Common myeloid progenitor, CD34-positive (primary cell): ENCODE measurements around the gene RIN3.
A peak's percentile ranks its signal among the peaks of the same experiment; 100 is the strongest.

ENCODE experiments used
- CTCF ChIA-PET: fragments of 350-600 bp; sonication (Branson Sonifier 250); formaldehyde crosslinking; loops from one replicate; lab custom pipeline; 2021; ENCODE audit warnings: antibody characterized with exemption; lab: Charles Lee
- POLR2A ChIA-PET: fragments of 350-600 bp; sonication (Branson Sonifier 250); formaldehyde crosslinking; loops from one replicate; lab custom pipeline; 2021; ENCODE audit warnings: antibody characterized with exemption; lab: Charles Lee
- DNase-seq, 3 donors: peaks; one replicate each; pipeline versions ENCODE4 v3.0.0 to v3.0.0-alpha.2; 2013
- H3K27ac ChIP-seq, 2 experiments: 1 replicate in 1 of 2; 2 replicates in 1 of 2; pipeline ENCODE4 v1.7.0; 2013; ENCODE audit warnings: inconsistent platforms in 2 of 2, low read length in 2 of 2, mild to moderate bottlenecking in 2 of 2, low read depth in 1 of 2, moderate library complexity in 1 of 2; ENCODE audit not compliant: severe bottlenecking in 2 of 2, insufficient read depth in 1 of 2, poor library complexity in 1 of 2
- H3K27me3 ChIP-seq, 5 experiments: replicated peaks in 2 of 5; 1 replicate in 3 of 5; 2 replicates in 2 of 5; pipeline versions ENCODE4 v1.6.1 to v1.7.0; 2013; ENCODE audit warnings: low read length in 4 of 5, mild to moderate bottlenecking in 2 of 5, moderate library complexity in 2 of 5, inconsistent platforms in 1 of 5; ENCODE audit not compliant: insufficient read depth in 5 of 5, control insufficient read depth in 4 of 5
- H3K36me3 ChIP-seq, 4 experiments: 1 replicate in 2 of 4; 2 replicates in 2 of 4; pipeline versions ENCODE4 v1.6.1 to v1.7.0; 2013; ENCODE audit warnings: low read length in 3 of 4, control low read depth in 1 of 4, mild to moderate bottlenecking in 1 of 4; ENCODE audit not compliant: control insufficient read depth in 4 of 4, insufficient read depth in 4 of 4
- H3K4me1 ChIP-seq, 4 experiments: 1 replicate in 3 of 4; 2 replicates in 1 of 4; pipeline versions ENCODE4 v1.6.1 to v1.7.1; 2013; ENCODE audit warnings: low read length in 3 of 4, mild to moderate bottlenecking in 3 of 4, control low read depth in 1 of 4, inconsistent platforms in 1 of 4, moderate library complexity in 1 of 4; ENCODE audit not compliant: control insufficient read depth in 4 of 4, insufficient read depth in 4 of 4; ENCODE audit errors: control extremely low read depth in 1 of 4
- H3K4me3 ChIP-seq, 7 experiments: 1 replicate in 4 of 7; 2 replicates in 3 of 7; pipeline versions ENCODE4 v1.5.1 to v1.7.0; 2013; ENCODE audit warnings: mild to moderate bottlenecking in 7 of 7, low read length in 6 of 7, moderate library complexity in 6 of 7, inconsistent platforms in 2 of 7, low read depth in 2 of 7, control low read depth in 1 of 7; ENCODE audit not compliant: insufficient read depth in 4 of 7, control insufficient read depth in 1 of 7; ENCODE audit errors: extremely low read depth in 1 of 7
- H3K9me3 ChIP-seq, 5 experiments: 1 replicate in 4 of 5; 2 replicates in 1 of 5; pipeline versions ENCODE4 v1.6.1 to v1.7.1; 2013; ENCODE audit warnings: low read length in 4 of 5, mild to moderate bottlenecking in 2 of 5, inconsistent platforms in 1 of 5, low read depth in 1 of 5, moderate library complexity in 1 of 5; ENCODE audit not compliant: control insufficient read depth in 4 of 5, insufficient read depth in 2 of 5; ENCODE audit errors: control extremely low read depth in 1 of 5
- WGBS: methylation state at CpG from one replicate; pipeline ENCODE4 v1.1.5; 2013; ENCODE audit not compliant: insufficient coverage; 5-methylcytosine and 5-hydroxymethylcytosine counted together

Gene RIN3

GRCh38 chr14:92652413-92653151 lies 139.0 kb downstream of the RIN3 start:
- ChIA-PET POLR2A (interaction anchor here (1.2 to 2.8 kb wide), 3 partner anchors 13 to 18 kb away, joined by 5 to 27 read pairs (median 6); no protein-coding TSS in a partner anchor), CTCF (interaction anchor here (0.7 to 7.5 kb wide), 19 partner anchors 11 to 517 kb away, joined by 3 to 43 read pairs (median 5); no protein-coding TSS in a partner anchor)
- WGBS = 0% methylated on average over 25 of the region's 26 CpGs
- DNase-seq = no peak
- H3K27ac ChIP-seq = peak overlapping the region; percentile 92 to 93
- H3K27me3 ChIP-seq = no peaks in the 10 kb centered on the region
- H3K4me1 ChIP-seq = peaks cover 28 to 91% (median 86%) of the 10 kb centered on the region in 4 experiments
- no peaks in the 10 kb centered on the region for H3K9me3 ChIP-seq
- H3K4me3 ChIP-seq = peak overlapping the region; percentile 75 to 98 (median 89)
- peaks cover 3 to 33% (median 7%) of the 10 kb centered on the region in 4 experiments for H3K36me3 ChIP-seq

- H3K36me3 ChIP-seq = peaks cover 6 to 40% (median 11%) of the 10 kb centered on the region in 4 experiments
- peak overlapping the region; percentile 75 to 98 (median 89) for H3K4me3 ChIP-seq
- POLR2A ChIA-PET = interaction anchor here (1.2 to 2.8 kb wide), 3 partner anchors 12 to 17 kb away, joined by 5 to 27 read pairs (median 6); no protein-coding TSS in a partner anchor
- DNase-seq = no peak
- CTCF ChIA-PET = interaction anchor here (1.1 to 7.5 kb wide), 16 partner anchors 10 to 68 kb away, joined by 3 to 43 read pairs (median 6); no protein-coding TSS in a partner anchor
- peaks cover 31 to 91% (median 86%) of the 10 kb centered on the region in 4 experiments for H3K4me1 ChIP-seq
- H3K27me3 ChIP-seq = no peaks in the 10 kb centered on the region
- H3K27ac ChIP-seq = peak overlapping the region; percentile 92 to 93
- no peaks in the 10 kb centered on the region for H3K9me3 ChIP-seq
- WGBS = 0% methylated on average over 9 of the region's 11 CpGs
Observed at GRCh38 chr14:92653162-92653651, 139.6 kb downstream of the RIN3 start.

GRCh38 chr14:92654239-92654901 lies 140.8 kb downstream of the RIN3 start:
- H3K27me3 ChIP-seq = no peaks in the 10 kb centered on the region
- DNase-seq = no peak
- POLR2A ChIA-PET = interaction anchor here (0.6 to 0.9 kb wide), 3 partner anchors 9 to 150 kb away, joined by 4 read pairs; no protein-coding TSS in a partner anchor
- H3K4me1 ChIP-seq = peaks cover 36 to 91% (median 86%) of the 10 kb centered on the region in 4 experiments
- H3K9me3 ChIP-seq = no peaks in the 10 kb centered on the region
- 18% methylated on average over 11 of the region's 18 CpGs for WGBS
- peak overlapping the region; percentile 41 to 69 for H3K27ac ChIP-seq
- CTCF ChIA-PET = interaction anchor here (0.6 to 7.5 kb wide), 11 partner anchors 9 to 109 kb away, joined by 3 to 43 read pairs (median 5); no protein-coding TSS in a partner anchor
- H3K4me3 ChIP-seq = peak overlapping the region; percentile 32 to 96 (median 68)
- peaks cover 6 to 51% (median 19%) of the 10 kb centered on the region in 4 experiments for H3K36me3 ChIP-seq

GRCh38 chr14:92655419-92656201 lies 142.0 kb downstream of the RIN3 start:
- H3K4me3 ChIP-seq = peak overlapping the region; percentile 15 to 89 (median 57)
- peaks cover 33 to 91% (median 86%) of the 10 kb centered on the region in 4 experiments for H3K4me1 ChIP-seq
- POLR2A ChIA-PET = no interaction called here
- 11% methylated on average over 13 of the region's 13 CpGs for WGBS
- H3K27ac ChIP-seq = peak overlapping the region; percentile 61 to 77
- H3K36me3 ChIP-seq = peaks cover 9 to 59% (median 25%) of the 10 kb centered on the region in 4 experiments
- CTCF ChIA-PET = interaction anchor here (1.3 to 7.5 kb wide), 9 partner anchors 8 to 55 kb away, joined by 3 to 43 read pairs (median 5); no protein-coding TSS in a partner anchor
- peak in 1 of 3 donors; percentile 38 for DNase-seq
- H3K27me3 ChIP-seq = no peaks in the 10 kb centered on the region
- H3K9me3 ChIP-seq = no peaks in the 10 kb centered on the region

- peaks cover 13 to 64% (median 32%) of the 10 kb centered on the region in 4 experiments for H3K36me3 ChIP-seq
- H3K27me3 ChIP-seq = no peaks in the 10 kb centered on the region
- CTCF ChIA-PET = interaction anchor here (0.6 to 4.3 kb wide), 10 partner anchors 9 to 520 kb away, joined by 3 to 29 read pairs (median 4); no protein-coding TSS in a partner anchor
- WGBS = 55% methylated on average over 7 of the region's 8 CpGs
- POLR2A ChIA-PET = interaction anchor here (0.6 kb wide), 1 partner anchor 131 kb away, joined by 3 read pairs; no protein-coding TSS in a partner anchor
- H3K9me3 ChIP-seq = no peaks in the 10 kb centered on the region
- H3K27ac ChIP-seq = peak overlapping the region; percentile 61 to 77
- no peak for DNase-seq
- H3K4me1 ChIP-seq = peaks cover 33 to 91% (median 84%) of the 10 kb centered on the region in 4 experiments
- peak overlapping the region in 6 of 7 experiments; percentile 24 to 89 (median 62) for H3K4me3 ChIP-seq
Observed at GRCh38 chr14:92656306-92657081, 142.9 kb downstream of the RIN3 start.
